ENCODE data around the gene GPN3. TPM values are rescaled to one million over a fixed set of nuclear protein-coding genes. Genes with fewer than 3 reads are reported as not detected.
A peak's percentile ranks its signal among the peaks of the same experiment; 100 is the strongest.

GPN3 gene
- total and polyA plus RNA-seq, 2 of the 13 experiments (the other 11 are each of a cell fraction or from before 2014, with no cell fraction given) = 28.7 to 29.5 TPM

- peak in 1 of 2 experiments; percentile 85; a peak in 2 of 4 replicates for TF ChIP-seq KLF16 (CRISPR knock-in tag; IDR thresholded peaks at IDR 0.05)
- TF ChIP-seq, protein P1, sequence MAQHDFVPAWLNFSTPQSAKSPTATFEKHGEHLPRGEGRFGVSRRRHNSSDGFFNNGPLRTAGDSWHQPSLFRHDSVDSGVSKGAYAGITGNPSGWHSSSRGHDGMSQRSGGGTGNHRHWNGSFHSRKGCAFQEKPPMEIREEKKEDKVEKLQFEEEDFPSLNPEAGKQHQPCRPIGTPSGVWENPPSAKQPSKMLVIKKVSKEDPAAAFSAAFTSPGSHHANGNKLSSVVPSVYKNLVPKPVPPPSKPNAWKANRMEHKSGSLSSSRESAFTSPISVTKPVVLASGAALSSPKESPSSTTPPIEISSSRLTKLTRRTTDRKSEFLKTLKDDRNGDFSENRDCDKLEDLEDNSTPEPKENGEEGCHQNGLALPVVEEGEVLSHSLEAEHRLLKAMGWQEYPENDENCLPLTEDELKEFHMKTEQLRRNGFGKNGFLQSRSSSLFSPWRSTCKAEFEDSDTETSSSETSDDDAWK (CRISPR knock-in tag; IDR thresholded peaks at IDR 0.05) = no peak
- TF ChIP-seq, protein P2, sequence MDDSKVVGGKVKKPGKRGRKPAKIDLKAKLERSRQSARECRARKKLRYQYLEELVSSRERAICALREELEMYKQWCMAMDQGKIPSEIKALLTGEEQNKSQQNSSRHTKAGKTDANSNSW (CRISPR knock-in tag; IDR thresholded peaks at IDR 0.05; ENCODE audit: borderline replicate concordance) = 0 out of 2 replicates have a peak, but pooled peaks have one; percentile 10
- TF ChIP-seq FOSL2 (CRISPR knock-in tag; IDR thresholded peaks at IDR 0.05) = peak; percentile 39
- TF ChIP-seq TRIM22 (IDR thresholded peaks at IDR 0.05) = no peak
- TF ChIP-seq AHR (CRISPR knock-in tag; IDR thresholded peaks at IDR 0.05) = peak; percentile 26
- TF ChIP-seq ZNF468 (CRISPR knock-in tag; IDR thresholded peaks at IDR 0.05) = 0 out of 2 replicates have a peak, but pooled peaks have one; percentile 42
- TF ChIP-seq PBX3 (CRISPR knock-in tag; IDR thresholded peaks at IDR 0.05; ENCODE audit: borderline replicate concordance) = no peak
- TF ChIP-seq, protein P3, sequence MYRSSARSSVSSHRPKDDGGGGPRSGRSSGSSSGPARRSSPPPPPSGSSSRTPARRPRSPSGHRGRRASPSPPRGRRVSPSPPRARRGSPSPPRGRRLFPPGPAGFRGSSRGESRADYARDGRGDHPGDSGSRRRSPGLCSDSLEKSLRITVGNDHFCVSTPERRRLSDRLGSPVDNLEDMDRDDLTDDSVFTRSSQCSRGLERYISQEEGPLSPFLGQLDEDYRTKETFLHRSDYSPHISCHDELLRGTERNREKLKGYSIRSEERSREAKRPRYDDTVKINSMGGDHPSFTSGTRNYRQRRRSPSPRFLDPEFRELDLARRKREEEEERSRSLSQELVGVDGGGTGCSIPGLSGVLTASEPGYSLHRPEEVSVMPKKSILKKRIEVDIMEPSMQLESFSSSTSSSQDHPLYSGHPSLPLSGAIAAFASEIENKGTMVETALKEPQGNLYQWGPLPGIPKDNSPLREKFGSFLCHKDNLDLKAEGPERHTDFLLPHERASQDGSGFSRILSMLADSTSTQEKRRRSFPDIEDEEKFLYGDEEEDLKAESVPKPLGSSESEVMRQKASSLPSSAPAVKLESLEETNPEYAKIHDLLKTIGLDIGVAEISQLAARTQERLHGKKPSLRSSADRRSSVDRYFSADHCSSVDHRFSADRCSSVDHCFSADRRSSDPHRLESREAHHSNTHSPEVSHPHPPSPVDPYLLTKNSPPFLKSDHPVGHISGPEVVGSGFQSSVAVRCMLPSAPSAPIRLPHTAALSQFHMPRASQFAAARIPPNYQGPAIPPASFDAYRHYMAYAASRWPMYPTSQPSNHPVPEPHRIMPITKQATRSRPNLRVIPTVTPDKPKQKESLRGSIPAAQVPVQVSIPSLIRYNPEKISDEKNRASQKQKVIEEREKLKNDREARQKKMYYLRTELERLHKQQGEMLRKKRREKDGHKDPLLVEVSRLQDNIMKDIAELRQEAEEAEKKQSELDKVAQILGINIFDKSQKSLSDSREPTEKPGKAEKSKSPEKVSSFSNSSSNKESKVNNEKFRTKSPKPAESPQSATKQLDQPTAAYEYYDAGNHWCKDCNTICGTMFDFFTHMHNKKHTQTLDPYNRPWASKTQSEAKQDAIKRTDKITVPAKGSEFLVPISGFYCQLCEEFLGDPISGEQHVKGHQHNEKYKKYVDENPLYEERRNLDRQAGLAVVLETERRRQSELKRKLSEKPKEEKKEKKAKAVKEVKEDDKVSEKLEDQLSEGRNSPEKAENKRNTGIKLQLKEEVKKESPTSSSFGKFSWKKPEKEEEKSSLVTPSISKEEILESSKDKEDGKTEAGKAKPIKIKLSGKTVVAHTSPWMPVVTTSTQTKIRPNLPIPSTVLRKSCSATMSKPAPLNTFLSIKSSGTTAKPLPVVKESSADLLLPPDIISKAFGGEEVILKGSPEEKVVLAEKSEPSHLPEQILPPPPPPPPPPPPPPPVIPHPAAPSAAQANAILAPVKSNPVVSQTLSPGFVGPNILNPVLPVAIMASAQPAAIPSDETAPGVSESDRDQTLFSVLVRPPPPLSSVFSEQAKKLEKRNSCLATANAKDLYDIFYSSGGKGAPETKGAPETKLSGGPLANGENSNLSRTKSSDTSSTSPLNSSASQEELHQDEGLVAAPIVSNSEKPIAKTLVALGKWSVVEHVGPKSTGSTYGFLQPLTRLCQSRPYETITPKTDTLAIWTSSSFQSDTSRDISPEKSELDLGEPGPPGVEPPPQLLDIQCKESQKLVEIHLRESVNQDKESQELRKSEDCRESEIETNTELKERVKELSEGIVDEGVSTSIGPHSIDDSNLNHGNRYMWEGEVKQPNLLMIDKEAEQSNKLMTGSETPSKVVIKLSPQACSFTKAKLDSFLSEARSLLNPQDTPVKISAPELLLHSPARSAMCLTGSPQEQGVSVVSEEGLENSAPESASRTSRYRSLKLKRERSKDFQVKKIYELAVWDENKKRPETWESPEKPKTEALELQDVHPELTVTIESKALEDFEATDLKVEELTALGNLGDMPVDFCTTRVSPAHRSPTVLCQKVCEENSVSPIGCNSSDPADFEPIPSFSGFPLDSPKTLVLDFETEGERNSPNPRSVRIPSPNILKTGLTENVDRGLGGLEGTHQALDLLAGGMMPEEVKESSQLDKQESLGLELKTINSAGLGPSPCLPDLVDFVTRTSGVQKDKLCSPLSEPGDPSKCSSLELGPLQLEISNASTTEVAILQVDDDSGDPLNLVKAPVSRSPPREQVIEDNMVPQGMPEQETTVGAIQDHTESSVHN (CRISPR knock-in tag; IDR thresholded peaks at IDR 0.05) = peak; percentile 31; the same call in 1 of the 2 replicates
- peak; percentile 60; the same call in 1 of the 2 replicates for TF ChIP-seq BCL3 (CRISPR knock-in tag; IDR thresholded peaks at IDR 0.05)
- TF ChIP-seq ZNF143 (CRISPR knock-in tag; IDR thresholded peaks at IDR 0.05) = peak; percentile 75
- no peak for TF ChIP-seq JARID2 (CRISPR knock-in tag; IDR thresholded peaks at IDR 0.05; ENCODE audit: insufficient replicate concordance)
- 0 out of 2 replicates have a peak, but pooled peaks have one; percentile 54 for TF ChIP-seq ZNF367 (CRISPR knock-in tag; IDR thresholded peaks at IDR 0.05; ENCODE audit: borderline replicate concordance)
These were observed at the start of gene GPN3, which contains the start of gene FAM216A (continued) for GRCh38 chr12:110468214-110469048.

Measured in HepG2 (cell line).